Caco-2 (cell line): ENCODE measurements around the gene RORC. TPM values are rescaled to one million over a fixed set of nuclear protein-coding genes. Genes with fewer than 3 reads are reported as not detected.

ENCODE experiments used
- BruUV-seq: library from RNA; stranded (reverse); fragments of 400-500 nt; replicated peaks from 2 replicates; lab custom pipeline; 2021; lab: Mats Ljungman, UMichigan
- CTCF ChIA-PET: fragments of 300-600 bp; sonication (Branson Sonifier 250); formaldehyde crosslinking; loops from one replicate; lab custom pipeline; 2022; ENCODE audit warnings: antibody characterized with exemption; lab: Charles Lee
- POLR2A ChIA-PET: fragments of 300-600 bp; sonication (Branson Sonifier 250); formaldehyde crosslinking; loops from one replicate; lab custom pipeline; 2022; ENCODE audit warnings: antibody characterized with exemption; lab: Charles Lee
- DNase-seq, 2 experiments: peaks; one replicate each; pipeline versions ENCODE4 v3.0.0 to v3.0.0-alpha.2; 2020 to 2022
- H3K27me3 ChIP-seq: replicated peaks from 2 replicates; pipeline ENCODE4 v1.6.0; 2011; ENCODE audit warnings: low read length; ENCODE audit not compliant: control insufficient read depth, insufficient read depth
- H3K36me3 ChIP-seq: 2 replicates; pipeline ENCODE4 v1.5.1; 2011; ENCODE audit warnings: low read length; ENCODE audit not compliant: control insufficient read depth, insufficient read depth
- H3K4me1 ChIP-seq: fragments of 250-450 bp; sonication (Bioruptor Pico); 2 replicates; pipeline ENCODE4 v1.5.1; 2020; ENCODE audit warnings: mild to moderate bottlenecking
- H3K4me3 ChIP-seq: 2 replicates; pipeline ENCODE4 v1.5.1; 2011; ENCODE audit warnings: low read depth, mild to moderate bottlenecking, control low read depth, low read length
- H3K9me3 ChIP-seq: fragments of 250-450 bp; sonication (Bioruptor Pico); 2 replicates; pipeline ENCODE4 v1.5.1; 2020; ENCODE audit warnings: mild to moderate bottlenecking, moderate library complexity
- H3K27ac Mint-ChIP-seq: one replicate; pipeline ENCODE4 v1.8.0; 2022; ENCODE audit warnings: mixed read lengths; ENCODE audit not compliant: unreplicated experiment
- H3K27me3 Mint-ChIP-seq: one replicate; pipeline ENCODE4 v1.8.0; 2022; ENCODE audit warnings: mixed read lengths; ENCODE audit not compliant: insufficient read depth, unreplicated experiment
- H3K36me3 Mint-ChIP-seq: one replicate; pipeline ENCODE4 v1.8.0; 2022; ENCODE audit warnings: mild to moderate bottlenecking, mixed read lengths; ENCODE audit not compliant: insufficient read depth, unreplicated experiment
- H3K4me1 Mint-ChIP-seq: one replicate; pipeline ENCODE4 v1.8.0; 2022; ENCODE audit warnings: low read depth, mixed read lengths; ENCODE audit not compliant: unreplicated experiment
- H3K4me3 Mint-ChIP-seq: one replicate; pipeline ENCODE4 v1.8.0; 2022; ENCODE audit warnings: mild to moderate bottlenecking, moderate library complexity, mixed read lengths; ENCODE audit not compliant: unreplicated experiment
- H3K9me3 Mint-ChIP-seq: one replicate; pipeline ENCODE4 v1.8.0; 2022; ENCODE audit warnings: mixed read lengths; ENCODE audit not compliant: unreplicated experiment
- intact Hi-C: fragments of 100-400 bp; cut with micrococcal nuclease; formaldehyde crosslinking; loops from one replicate; pipeline ENCODE4 v1.10.0; 2022; ENCODE audit not compliant: unreplicated experiment
- total RNA-seq: library from RNA; stranded (reverse); gene quantifications from 2 replicates; pipeline ENCODE4 v1.2.3, GENCODE V29; 2022
- TF ChIP-seq, protein P1 (sequence below), 2 experiments: fragments of 200-600 bp in 1 of 2; IDR thresholded peaks; 1 replicate in 1 of 2; 2 replicates in 1 of 2; pipeline versions ENCODE4 v1.5.1 to v1.8.0; 2011 to 2022; ENCODE audit warnings: antibody characterized with exemption in 1 of 2, control low read depth in 1 of 2, inconsistent platforms in 1 of 2, low read depth in 1 of 2, low read length in 1 of 2, mild to moderate bottlenecking in 1 of 2, moderate library complexity in 1 of 2; ENCODE audit not compliant: insufficient read depth in 1 of 2, severe bottlenecking in 1 of 2, unreplicated experiment in 1 of 2

The RORC gene
- total RNA-seq, 1 experiment from 2014 or later, result not detected

DNA sequence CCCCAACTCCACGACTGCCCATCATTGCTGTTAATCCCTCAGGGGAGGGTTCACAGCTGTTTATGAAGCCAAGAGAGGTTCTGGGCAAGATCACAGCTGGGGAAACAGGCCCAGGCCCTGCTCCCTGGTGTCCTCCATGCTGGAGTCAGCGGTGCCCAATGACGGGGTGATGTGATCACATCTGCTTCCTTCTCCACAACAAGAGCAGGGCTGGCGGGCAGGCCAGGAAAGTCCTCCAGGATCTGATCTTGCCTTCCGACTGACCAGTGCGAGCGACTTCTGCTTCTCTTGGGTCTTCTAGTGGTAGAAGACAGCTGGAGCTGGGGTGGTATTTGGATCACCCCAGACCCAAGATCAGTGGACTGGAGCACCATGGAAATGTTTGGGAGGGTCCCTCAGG lies 25.4 kb downstream of the RORC start:
- CTCF ChIA-PET, result no interaction called here
- POLR2A ChIA-PET, result no interaction called here
- Histone ChIP-seq H3K27me3 (no peaks in the 10 kb centered on the region; the same call in 1 of the 2 replicates), H3K4me3 (no peak overlapping the region), H3K4me1 (no peaks in the 10 kb centered on the region), H3K36me3 (no peaks in the 10 kb centered on the region), H3K9me3 (no peaks in the 10 kb centered on the region)
- Mint-ChIP-seq H3K4me3 (no peak overlapping the region), H3K9me3 (no peaks in the 10 kb centered on the region), H3K27ac (no peak overlapping the region), H3K4me1 (peaks cover 10% of the 10 kb centered on the region), H3K36me3 (no peaks in the 10 kb centered on the region), H3K27me3 (peaks cover 9% of the 10 kb centered on the region)
- no TSS peak for BruUV-seq
- DNase-seq, result no peak
- TF ChIP-seq, protein P1, sequence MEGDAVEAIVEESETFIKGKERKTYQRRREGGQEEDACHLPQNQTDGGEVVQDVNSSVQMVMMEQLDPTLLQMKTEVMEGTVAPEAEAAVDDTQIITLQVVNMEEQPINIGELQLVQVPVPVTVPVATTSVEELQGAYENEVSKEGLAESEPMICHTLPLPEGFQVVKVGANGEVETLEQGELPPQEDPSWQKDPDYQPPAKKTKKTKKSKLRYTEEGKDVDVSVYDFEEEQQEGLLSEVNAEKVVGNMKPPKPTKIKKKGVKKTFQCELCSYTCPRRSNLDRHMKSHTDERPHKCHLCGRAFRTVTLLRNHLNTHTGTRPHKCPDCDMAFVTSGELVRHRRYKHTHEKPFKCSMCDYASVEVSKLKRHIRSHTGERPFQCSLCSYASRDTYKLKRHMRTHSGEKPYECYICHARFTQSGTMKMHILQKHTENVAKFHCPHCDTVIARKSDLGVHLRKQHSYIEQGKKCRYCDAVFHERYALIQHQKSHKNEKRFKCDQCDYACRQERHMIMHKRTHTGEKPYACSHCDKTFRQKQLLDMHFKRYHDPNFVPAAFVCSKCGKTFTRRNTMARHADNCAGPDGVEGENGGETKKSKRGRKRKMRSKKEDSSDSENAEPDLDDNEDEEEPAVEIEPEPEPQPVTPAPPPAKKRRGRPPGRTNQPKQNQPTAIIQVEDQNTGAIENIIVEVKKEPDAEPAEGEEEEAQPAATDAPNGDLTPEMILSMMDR (IDR thresholded peaks at IDR 0.05; ENCODE audit: insufficient read depth in 1 of 2, low read depth in 1 of 2, low read length in 1 of 2, severe bottlenecking in 1 of 2, unreplicated experiment in 1 of 2), result no peak
- intact Hi-C loops, result no loop called here

DNA sequence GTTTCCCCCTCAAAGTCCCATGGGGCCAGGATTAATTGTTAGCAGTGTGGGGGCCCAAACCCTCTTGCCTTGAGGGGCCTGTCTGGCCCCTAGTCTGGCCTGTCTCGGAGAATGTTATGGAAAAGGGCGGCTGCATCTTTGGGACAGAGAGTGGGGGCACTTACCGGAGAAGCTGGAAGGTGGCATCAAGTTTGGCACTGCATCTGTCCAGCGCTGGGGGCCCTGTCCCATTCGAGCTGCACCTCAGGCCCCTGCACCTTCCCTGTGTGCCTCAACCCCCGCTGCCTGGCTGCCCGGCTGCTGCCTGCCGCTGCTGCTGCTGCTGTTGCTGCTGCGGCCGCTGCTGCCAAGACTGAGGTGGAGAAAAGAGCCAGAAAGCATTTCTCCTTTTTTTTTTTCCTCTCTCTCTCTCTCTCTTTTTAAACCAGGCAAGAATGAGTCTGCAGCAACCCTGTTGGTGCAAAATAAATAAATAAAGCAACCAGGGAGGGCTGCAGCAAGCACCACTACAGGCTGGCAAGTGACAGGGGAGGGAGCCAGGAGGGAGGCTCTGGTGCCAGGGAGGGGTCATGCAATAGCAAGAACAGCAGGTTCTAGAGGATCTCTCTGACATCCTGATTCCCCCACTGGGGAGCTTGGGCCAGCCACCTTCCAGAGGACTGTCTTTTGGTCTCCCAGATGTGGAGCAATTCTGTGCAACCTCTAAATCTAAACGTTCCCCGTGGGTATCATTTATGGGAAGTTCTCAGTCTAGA lies 26.4 kb downstream of the RORC start, which contains the start of gene LINGO4:
TSS of gene LINGO4 (minus strand) at position 354 of the 755 bp plus-strand sequence. CDS start 2,715 bp downstream, outside the sequence.
- peaks cover 8% of the 10 kb centered on the region for H3K4me1 Mint-ChIP-seq
- no peak within 1 kb of the TSS for H3K4me3 Mint-ChIP-seq
- H3K36me3 Mint-ChIP-seq, result no peaks in the 10 kb centered on the region
- Histone ChIP-seq H3K27me3 (no peaks in the 10 kb centered on the region; the same call in 1 of the 2 replicates), H3K36me3 (no peaks in the 10 kb centered on the region), H3K4me3 (no peak within 1 kb of the TSS), H3K4me1 (no peaks in the 10 kb centered on the region), H3K9me3 (no peaks in the 10 kb centered on the region)
- H3K27me3 Mint-ChIP-seq, result peaks cover 9% of the 10 kb centered on the region
- H3K27ac Mint-ChIP-seq, result no peak within 1 kb of the TSS
- no TSS peak for BruUV-seq
- POLR2A ChIA-PET, result no interaction called here
- TF ChIP-seq, protein P1 (IDR thresholded peaks at IDR 0.05; ENCODE audit: insufficient read depth in 1 of 2, low read depth in 1 of 2, low read length in 1 of 2, severe bottlenecking in 1 of 2, unreplicated experiment in 1 of 2), result no peak
- CTCF ChIA-PET, result no interaction called here
- intact Hi-C loops, result no loop called here
- DNase-seq, result no peak
- no peaks in the 10 kb centered on the region for H3K9me3 Mint-ChIP-seq

DNA sequence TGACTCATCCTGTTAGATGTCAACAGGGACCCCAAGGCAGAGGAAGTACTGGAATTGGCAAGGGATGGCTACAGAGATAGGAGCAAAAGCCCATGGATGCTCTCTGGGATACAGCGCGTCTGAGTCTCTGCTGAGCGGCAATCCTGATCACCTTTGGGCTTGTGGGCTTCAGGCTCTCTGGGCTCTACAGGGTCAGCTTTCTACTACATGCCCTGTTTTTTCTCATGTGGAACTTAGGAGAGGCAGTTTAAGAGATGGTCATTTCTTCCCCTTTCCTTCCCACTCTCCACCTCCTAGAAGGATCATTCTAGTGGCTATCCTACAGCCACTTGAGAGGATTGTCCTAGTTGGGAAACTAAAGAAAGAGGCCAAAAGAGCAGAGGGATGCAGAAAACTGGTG lies 27.7 kb downstream of the RORC start:
- H3K36me3 ChIP-seq, result no peaks in the 10 kb centered on the region
- Mint-ChIP-seq H3K36me3 (no peaks in the 10 kb centered on the region), H3K9me3 (no peaks in the 10 kb centered on the region), H3K4me3 (no peak overlapping the region), H3K4me1 (no peaks in the 10 kb centered on the region), H3K27ac (no peak overlapping the region), H3K27me3 (peaks cover 9% of the 10 kb centered on the region)
- no peaks in the 10 kb centered on the region for H3K4me1 ChIP-seq
- ChIA-PET POLR2A (no interaction called here), CTCF (no interaction called here)
- intact Hi-C loops, result loop anchor here (5.0 kb wide), 1 partner anchor 48 kb away; the partner anchor contains the start of gene THEM5
- TF ChIP-seq, protein P1 (IDR thresholded peaks at IDR 0.05; ENCODE audit: insufficient read depth in 1 of 2, low read depth in 1 of 2, low read length in 1 of 2, severe bottlenecking in 1 of 2, unreplicated experiment in 1 of 2), result no peak
- no peaks in the 10 kb centered on the region; the same call in 1 of the 2 replicates for H3K27me3 ChIP-seq
- no peak overlapping the region for H3K4me3 ChIP-seq
- no TSS peak for BruUV-seq
- no peak for DNase-seq
- H3K9me3 ChIP-seq, result no peaks in the 10 kb centered on the region
